SU-DHL-6 (cell line): ENCODE measurements around the gene BEND6.

Source experiments
- CTCF ChIP-seq: fragments of 200-600 bp; sonication (generic); IDR thresholded peaks from one replicate; pipeline ENCODE4 v1.5.1; 2017; ENCODE audit warnings: antibody characterized with exemption, mild to moderate bottlenecking, low read length, moderate library complexity; ENCODE audit not compliant: insufficient read depth, poor library complexity, severe bottlenecking
- EZH2phosphoT487 ChIP-seq: fragments of 200-600 bp; sonication (generic), shearing (Covaris generic); conservative IDR thresholded peaks from 2 replicates; pipeline ENCODE4 v1.6.1; 2018; ENCODE audit warnings: mild to moderate bottlenecking, antibody characterized with exemption, low read length, moderate library complexity, mixed read lengths

- TF ChIP-seq CTCF = no peak
- no peak for TF ChIP-seq EZH2phosphoT487
These were observed 78.3 kb downstream of the BEND6 start for GRCh38 chr6:57033228-57033627.
